HepG2 (cell line): ENCODE data around the gene PPP4R1. TPM values are rescaled to one million over a fixed set of nuclear protein-coding genes. Genes with fewer than 3 reads are reported as not detected.
A peak's percentile ranks its signal among the peaks of the same experiment; 100 is the strongest.

Source experiments
- ARID5B ChIP-seq: IDR thresholded peaks from 2 replicates; pipeline ENCODE4 v1.4.0; 2020; ENCODE audit warnings: mild to moderate bottlenecking, missing genetic modification reagents
- FOXK2 ChIP-seq: fragments of 450-650 bp; IDR thresholded peaks from 2 replicates; pipeline ENCODE4 v1.6.1; 2016
- HDAC6 ChIP-seq: fragments of 200-600 bp; sonication (generic); IDR thresholded peaks from 2 replicates; pipeline ENCODE4 v1.7.0; 2017; ENCODE audit warnings: mild to moderate bottlenecking, antibody characterized with exemption, low read length, low read depth
- HIVEP1 ChIP-seq: sonication (generic); formaldehyde crosslinking; IDR thresholded peaks from 2 replicates; pipeline ENCODE4 v1.4.0; 2020; ENCODE audit warnings: mild to moderate bottlenecking, missing genetic modification reagents
- NFE2L1 ChIP-seq: sonication (generic); formaldehyde crosslinking; IDR thresholded peaks from 2 replicates; pipeline ENCODE4 v1.4.0; 2020; ENCODE audit warnings: missing genetic modification reagents, mild to moderate bottlenecking, borderline replicate concordance
- REPIN1 ChIP-seq: sonication (generic); formaldehyde crosslinking; IDR thresholded peaks from 2 replicates; pipeline ENCODE4 v1.8.0; 2022; ENCODE audit warnings: missing genetic modification reagents, low read depth, mild to moderate bottlenecking, borderline replicate concordance
- SAFB2 ChIP-seq: sonication (generic); formaldehyde crosslinking; IDR thresholded peaks from 2 replicates; pipeline ENCODE4 v1.5.1; 2020; ENCODE audit warnings: missing genetic modification reagents, low read depth, mild to moderate bottlenecking, borderline replicate concordance
- SMAD9 ChIP-seq: sonication (generic); formaldehyde crosslinking; IDR thresholded peaks from 2 replicates; pipeline ENCODE4 v1.5.1; 2020; ENCODE audit warnings: mild to moderate bottlenecking, missing genetic modification reagents
- SMARCE1 ChIP-seq: fragments of 450-650 bp; IDR thresholded peaks from 2 replicates; pipeline ENCODE4 v1.6.1; 2017; ENCODE audit warnings: borderline replicate concordance
- TAF1 ChIP-seq: sonication (generic); formaldehyde crosslinking; IDR thresholded peaks from 2 replicates; pipeline ENCODE4 v1.4.0; 2020; ENCODE audit warnings: missing genetic modification reagents
- TEAD3 ChIP-seq: optimal IDR thresholded peaks from 2 replicates; pipeline ENCODE3; 2016; ENCODE audit warnings: borderline replicate concordance
- ZFY ChIP-seq: sonication (generic); formaldehyde crosslinking; IDR thresholded peaks from 2 replicates; pipeline ENCODE4 v1.4.0; 2020; ENCODE audit warnings: missing genetic modification reagents
- ZNF260 ChIP-seq: sonication (generic); formaldehyde crosslinking; IDR thresholded peaks from 2 replicates; pipeline ENCODE4 v1.4.0; 2020; ENCODE audit warnings: missing genetic modification reagents, low read depth, mild to moderate bottlenecking, borderline replicate concordance
- polyA plus RNA-seq, 8 experiments: library from polyadenylated mRNA; depleted of rRNA in 3 of 8; stranded (reverse) in 7 of 8; unstranded in 1 of 8; fragments of >200 nt; fragmentation: Illumina TruSeq in 4 of 8; extraction: Trizol in 4 of 8; gene quantifications; 2 replicates each; pipeline versions ENCODE4 v1.2.1 to v1.2.3, GENCODE V29; 2011 to 2016; ENCODE audit warnings: low read depth in 4 of 8, missing spikeins in 1 of 8, mixed read lengths in 1 of 8; ENCODE audit not compliant: insufficient read depth in 1 of 8
- total RNA-seq, 5 experiments: library from RNA; depleted of rRNA; stranded (reverse); fragments of >200 nt; fragmentation: Illumina TruSeq; extraction: Trizol; gene quantifications; 2 replicates each; pipeline ENCODE4 v1.2.3, GENCODE V29; 2016; ENCODE audit warnings: low read depth in 1 of 5
- TF ChIP-seq, protein P1 (sequence below): IDR thresholded peaks from 2 replicates; pipeline ENCODE4 v1.6.1; 2018; ENCODE audit warnings: missing genetic modification reagents, mild to moderate bottlenecking, missing compliant biosample characterization
- TF ChIP-seq, protein P2 (sequence below): sonication (generic); formaldehyde crosslinking; IDR thresholded peaks from 2 replicates; pipeline ENCODE4 v1.5.0; 2020; ENCODE audit warnings: mild to moderate bottlenecking, missing genetic modification reagents, borderline replicate concordance

PPP4R1 gene
- total and polyA plus RNA-seq, 2 of the 13 experiments (the other 11 are each of a cell fraction or from before 2014, with no cell fraction given) = 66.5 to 72.4 TPM

DNA sequence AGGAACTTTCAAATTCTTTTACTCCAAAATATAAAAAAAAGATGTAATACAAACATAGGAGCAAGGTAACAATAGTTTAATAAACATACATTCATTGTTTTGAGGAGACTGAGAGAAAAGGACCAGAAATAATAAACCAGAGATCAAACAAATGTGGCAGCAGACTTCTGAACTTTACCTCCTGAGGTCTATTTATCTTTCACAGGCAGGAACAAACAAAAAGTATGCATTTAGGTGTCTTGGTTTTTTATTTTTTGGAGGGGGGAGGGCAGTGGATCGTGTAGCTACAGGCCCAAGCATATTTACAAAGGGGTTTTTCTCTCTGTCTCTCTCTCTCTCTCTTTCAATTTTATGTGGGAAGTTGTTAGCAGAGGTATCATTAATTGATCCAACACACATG lies 5.6 kb downstream of the PPP4R1 start (continued):
- TF ChIP-seq HIVEP1 (no peak), ARID5B (CRISPR knock-in tag) (peak; percentile 93), NFE2L1 (no peak), FOXK2 (peak; percentile 35; the same call in 1 of the 2 replicates), TEAD3 (peak; percentile 54), SMAD9 (CRISPR knock-in tag) (no peak), ZNF260 (no peak), REPIN1 (CRISPR knock-in tag) (0 out of 2 replicates have a peak, but pooled peaks have one; percentile 42), SAFB2 (no peak; the same call in 1 of the 2 replicates), HDAC6 (no peak), ZFY (CRISPR knock-in tag) (no peak), SMARCE1 (no peak), TAF1 (CRISPR knock-in tag) (no peak)
- TF ChIP-seq, protein P1, sequence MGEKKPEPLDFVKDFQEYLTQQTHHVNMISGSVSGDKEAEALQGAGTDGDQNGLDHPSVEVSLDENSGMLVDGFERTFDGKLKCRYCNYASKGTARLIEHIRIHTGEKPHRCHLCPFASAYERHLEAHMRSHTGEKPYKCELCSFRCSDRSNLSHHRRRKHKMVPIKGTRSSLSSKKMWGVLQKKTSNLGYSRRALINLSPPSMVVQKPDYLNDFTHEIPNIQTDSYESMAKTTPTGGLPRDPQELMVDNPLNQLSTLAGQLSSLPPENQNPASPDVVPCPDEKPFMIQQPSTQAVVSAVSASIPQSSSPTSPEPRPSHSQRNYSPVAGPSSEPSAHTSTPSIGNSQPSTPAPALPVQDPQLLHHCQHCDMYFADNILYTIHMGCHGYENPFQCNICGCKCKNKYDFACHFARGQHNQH (CRISPR knock-in tag) = no peak
- TF ChIP-seq, protein P2, sequence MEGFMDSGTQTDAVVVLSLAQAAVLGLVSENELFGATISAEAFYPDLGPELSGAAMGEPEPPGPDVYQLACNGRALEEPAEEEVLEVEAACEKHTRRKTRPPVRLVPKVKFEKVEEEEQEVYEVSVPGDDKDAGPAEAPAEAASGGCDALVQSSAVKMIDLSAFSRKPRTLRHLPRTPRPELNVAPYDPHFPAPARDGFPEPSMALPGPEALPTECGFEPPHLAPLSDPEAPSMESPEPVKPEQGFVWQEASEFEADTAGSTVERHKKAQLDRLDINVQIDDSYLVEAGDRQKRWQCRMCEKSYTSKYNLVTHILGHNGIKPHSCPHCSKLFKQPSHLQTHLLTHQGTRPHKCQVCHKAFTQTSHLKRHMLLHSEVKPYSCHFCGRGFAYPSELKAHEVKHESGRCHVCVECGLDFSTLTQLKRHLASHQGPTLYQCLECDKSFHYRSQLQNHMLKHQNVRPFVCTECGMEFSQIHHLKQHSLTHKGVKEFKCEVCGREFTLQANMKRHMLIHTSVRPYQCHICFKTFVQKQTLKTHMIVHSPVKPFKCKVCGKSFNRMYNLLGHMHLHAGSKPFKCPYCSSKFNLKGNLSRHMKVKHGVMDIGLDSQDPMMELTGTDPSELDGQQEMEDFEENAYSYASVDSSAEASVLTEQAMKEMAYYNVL = peak; percentile 74; the same call in 1 of the 2 replicates
